ENCODE measurements around the gene CLASP1. TPM values are rescaled to one million over a fixed set of nuclear protein-coding genes. Genes with fewer than 3 reads are reported as not detected.
A peak's percentile ranks its signal among the peaks of the same experiment; 100 is the strongest.

The CLASP1 gene
- total RNA-seq, 2 experiments from 2014 or later = 64.4 to 75.9 TPM

DNA sequence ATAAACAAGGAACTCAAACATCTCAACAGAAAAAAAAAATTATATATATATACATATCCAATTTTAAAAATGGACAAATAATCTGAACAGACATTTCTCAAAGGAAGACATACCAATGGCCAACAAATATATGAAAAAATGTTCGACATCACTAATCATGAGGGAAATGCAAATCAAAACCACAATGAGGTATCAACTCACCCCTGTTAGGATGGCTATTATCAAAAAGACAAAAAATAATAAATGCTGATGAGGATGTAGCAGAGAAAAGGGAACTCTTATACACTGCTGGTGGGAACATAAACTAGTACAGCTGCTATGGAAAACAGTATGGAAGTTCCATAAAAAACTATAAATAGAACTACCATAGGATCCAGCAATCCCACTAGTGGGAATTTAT lies 46.1 kb downstream of the CLASP1 start:
- DNase-seq (no peak), ATAC-seq (ENCODE audit: low read depth) (no peak)
- POLR2A ChIA-PET = no interaction called here
- Mint-ChIP-seq H3K27ac (no peak overlapping the region), H3K9me3 (no peaks in the 10 kb centered on the region), H3K36me3 (peaks cover 42% of the 10 kb centered on the region), H3K4me1 (peaks cover 20% of the 10 kb centered on the region), H3K4me3 (no peak overlapping the region), H3K27me3 (no peaks in the 10 kb centered on the region)

DNA sequence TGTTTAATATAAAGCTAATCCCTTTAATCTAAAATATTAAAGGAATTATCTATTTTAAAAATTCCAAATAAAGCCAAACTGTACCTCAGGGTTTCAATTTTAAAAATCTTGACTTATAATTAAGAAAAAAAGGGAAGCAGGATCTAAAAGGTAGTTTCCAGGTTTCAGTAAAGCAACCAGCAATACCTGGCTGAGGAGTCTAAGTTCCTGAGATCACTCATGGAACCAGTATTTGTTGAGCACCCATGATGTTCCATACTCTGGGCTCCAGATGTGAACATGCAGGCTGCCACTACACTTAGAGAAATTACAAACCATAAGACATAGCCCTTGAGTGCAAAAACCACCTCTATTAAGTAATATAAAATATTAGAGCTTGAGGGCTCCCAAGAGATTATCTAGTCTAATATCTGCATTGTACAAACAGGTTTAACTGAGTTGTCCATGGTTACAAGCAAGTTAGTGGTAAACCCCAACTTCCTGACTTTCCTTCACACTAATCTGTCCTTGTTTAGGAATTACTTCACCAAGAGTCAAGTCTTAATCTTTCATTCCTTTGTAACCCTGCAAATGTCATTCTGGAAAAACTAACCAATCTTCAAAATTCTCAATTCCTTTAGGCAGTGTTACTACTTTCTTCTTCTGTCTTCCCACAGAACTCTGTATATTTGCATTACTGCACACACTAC lies 49.2 kb downstream of the CLASP1 start:
- H3K4me1 Mint-ChIP-seq = peaks cover 42% of the 10 kb centered on the region
- H3K36me3 Mint-ChIP-seq = peaks cover 30% of the 10 kb centered on the region
- POLR2A ChIA-PET = interaction anchor here (0.8 kb wide), 1 partner anchor 69 kb away, joined by 3 read pairs; the partner anchor contains the start of gene RNU4ATAC
- no peak overlapping the region for H3K27ac Mint-ChIP-seq
- no peaks in the 10 kb centered on the region for H3K9me3 Mint-ChIP-seq
- DNase-seq = no peak
- ATAC-seq (ENCODE audit: low read depth) = no peak
- H3K27me3 Mint-ChIP-seq = no peaks in the 10 kb centered on the region
- no peak overlapping the region for H3K4me3 Mint-ChIP-seq

DNA sequence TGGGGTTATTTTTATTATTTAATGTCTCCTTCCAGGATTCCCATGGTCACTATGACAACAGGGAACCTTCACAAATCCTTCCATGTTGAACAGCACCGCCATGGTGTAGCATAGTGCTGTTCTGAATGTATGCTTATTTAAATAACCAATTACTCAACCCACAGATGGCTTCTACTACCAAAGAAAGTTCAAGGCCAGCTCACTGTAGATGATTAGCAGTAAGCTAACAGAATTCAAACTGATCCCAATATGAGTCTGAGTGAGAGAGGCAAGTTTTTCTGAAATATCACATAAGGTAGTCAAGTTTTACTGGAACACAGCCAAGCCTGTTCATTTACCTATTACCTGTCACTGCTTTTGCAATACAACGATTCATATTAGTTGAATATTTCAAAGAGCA lies 51.2 kb downstream of the CLASP1 start:
- ATAC-seq (ENCODE audit: low read depth) (no peak), DNase-seq (no peak)
- POLR2A ChIA-PET = interaction anchor here (0.6 kb wide), 1 partner anchor 67 kb away, joined by 3 read pairs; the partner anchor contains the start of gene RNU4ATAC
- Mint-ChIP-seq H3K4me3 (no peak overlapping the region), H3K9me3 (no peaks in the 10 kb centered on the region), H3K4me1 (peaks cover 42% of the 10 kb centered on the region), H3K27me3 (no peaks in the 10 kb centered on the region), H3K27ac (no peak overlapping the region), H3K36me3 (peaks cover 16% of the 10 kb centered on the region)

GRCh38 chr2:121596221-121597080 lies 52.8 kb downstream of the CLASP1 start:
- POLR2A ChIA-PET = interaction anchor here (0.9 to 2.2 kb wide), 4 partner anchors 53 to 122 kb away, joined by 3 to 20 read pairs (median 9); partner anchors contain the start of genes CLASP1 and RNU4ATAC
- peak overlapping the region; percentile 76 for H3K4me3 Mint-ChIP-seq

GRCh38 chr2:121595012-121595891 lies 54.0 kb downstream of the CLASP1 start:
- Mint-ChIP-seq H3K27ac (peak overlapping the region; percentile 85), H3K9me3 (no peaks in the 10 kb centered on the region), H3K36me3 (no peaks in the 10 kb centered on the region), H3K4me1 (peaks cover 30% of the 10 kb centered on the region), H3K27me3 (no peaks in the 10 kb centered on the region), H3K4me3 (no peak overlapping the region)
- POLR2A ChIA-PET = interaction anchor here (1.1 to 2.2 kb wide), 3 partner anchors 54 to 104 kb away, joined by 3 to 20 read pairs (median 15); partner anchors contain the start of genes CLASP1 and RNU4ATAC
- ATAC-seq (ENCODE audit: low read depth) (no peak), DNase-seq (no peak)

More at GRCh38 chr2:121596221-121597080, 52.8 kb downstream of the CLASP1 start:
- H3K4me1 Mint-ChIP-seq = peaks cover 35% of the 10 kb centered on the region
- H3K36me3 Mint-ChIP-seq = peaks cover 3% of the 10 kb centered on the region
- peak overlapping the region; percentile 85 for H3K27ac Mint-ChIP-seq
- no peaks in the 10 kb centered on the region for H3K27me3 Mint-ChIP-seq
- ATAC-seq (ENCODE audit: low read depth) = peak; percentile 85
- no peak for DNase-seq
- no peaks in the 10 kb centered on the region for H3K9me3 Mint-ChIP-seq

DNA sequence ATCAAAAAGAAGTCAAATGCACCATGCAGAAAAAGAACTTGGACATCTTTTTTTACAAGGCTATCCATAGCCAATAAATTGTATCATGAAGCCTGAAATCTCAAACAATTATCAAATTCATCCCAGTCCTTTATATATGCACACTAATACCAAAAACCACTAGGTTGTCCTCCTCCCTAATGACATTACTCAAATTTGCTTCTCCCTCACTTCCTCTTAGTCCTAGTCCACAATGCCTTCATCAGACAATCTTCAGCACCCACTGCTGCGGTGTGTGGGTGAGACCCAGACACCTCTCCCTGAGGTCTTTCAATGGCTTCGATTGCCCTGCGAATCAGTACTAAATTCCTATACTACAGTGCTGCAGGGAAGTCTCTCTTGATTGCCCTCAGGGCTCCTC lies 58.1 kb downstream of the CLASP1 start:
- DNase-seq = no peak
- H3K36me3 Mint-ChIP-seq = no peaks in the 10 kb centered on the region
- H3K9me3 Mint-ChIP-seq = no peaks in the 10 kb centered on the region
- no peaks in the 10 kb centered on the region for H3K27me3 Mint-ChIP-seq
- peaks cover 12% of the 10 kb centered on the region for H3K4me1 Mint-ChIP-seq
- H3K4me3 Mint-ChIP-seq = no peak overlapping the region
- POLR2A ChIA-PET = no interaction called here
- H3K27ac Mint-ChIP-seq = no peak overlapping the region
- ATAC-seq (ENCODE audit: low read depth) = no peak

DNA sequence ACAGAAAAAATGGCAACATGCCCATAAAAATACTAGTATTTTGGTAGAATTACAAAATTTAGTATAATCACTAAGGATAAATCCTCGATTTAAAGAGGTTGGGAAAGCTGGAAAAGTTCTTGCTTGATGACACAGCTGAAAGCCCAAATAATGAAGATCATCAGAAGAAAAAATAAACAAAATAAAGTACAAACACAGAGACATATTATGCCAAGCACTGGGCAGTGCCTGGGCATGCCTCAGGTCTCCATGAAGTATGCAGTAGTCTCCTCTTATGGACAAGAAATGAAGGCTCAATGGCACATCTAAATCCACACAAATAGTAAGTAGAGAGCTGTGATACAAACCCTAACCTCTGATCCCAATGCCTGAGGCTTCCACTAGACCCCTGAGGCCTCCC lies 60.9 kb downstream of the CLASP1 start:
- peaks cover 13% of the 10 kb centered on the region for H3K4me1 Mint-ChIP-seq
- POLR2A ChIA-PET = no interaction called here
- DNase-seq (no peak), ATAC-seq (ENCODE audit: low read depth) (no peak)
- H3K4me3 Mint-ChIP-seq = no peak overlapping the region
- peaks cover 1% of the 10 kb centered on the region for H3K36me3 Mint-ChIP-seq
- H3K9me3 Mint-ChIP-seq = no peaks in the 10 kb centered on the region
- no peak overlapping the region for H3K27ac Mint-ChIP-seq
- no peaks in the 10 kb centered on the region for H3K27me3 Mint-ChIP-seq

- no peaks in the 10 kb centered on the region for H3K27me3 Mint-ChIP-seq
- H3K27ac Mint-ChIP-seq = no peak overlapping the region
- no peak overlapping the region for H3K4me3 Mint-ChIP-seq
- POLR2A ChIA-PET = interaction anchor here (0.5 to 0.7 kb wide), 2 partner anchors 13 to 57 kb away, joined by 3 read pairs; partner anchors contain the start of gene RNU4ATAC
- ATAC-seq (ENCODE audit: low read depth) (no peak), DNase-seq (no peak)
- peaks cover 16% of the 10 kb centered on the region for H3K4me1 Mint-ChIP-seq
- no peaks in the 10 kb centered on the region for H3K9me3 Mint-ChIP-seq
- peaks cover 1% of the 10 kb centered on the region for H3K36me3 Mint-ChIP-seq
These were observed 62.1 kb downstream of the CLASP1 start for GRCh38 chr2:121587131-121587530.

GRCh38 chr2:121584741-121585140 lies 64.5 kb downstream of the CLASP1 start:
- no peaks in the 10 kb centered on the region for H3K9me3 Mint-ChIP-seq
- peaks cover 1% of the 10 kb centered on the region for H3K36me3 Mint-ChIP-seq
- no peak overlapping the region for H3K27ac Mint-ChIP-seq
- ATAC-seq (ENCODE audit: low read depth) = no peak
- no peak overlapping the region for H3K4me3 Mint-ChIP-seq
- DNase-seq = no peak
- no peaks in the 10 kb centered on the region for H3K27me3 Mint-ChIP-seq
- H3K4me1 Mint-ChIP-seq = peaks cover 14% of the 10 kb centered on the region
- POLR2A ChIA-PET = no interaction called here

DNA sequence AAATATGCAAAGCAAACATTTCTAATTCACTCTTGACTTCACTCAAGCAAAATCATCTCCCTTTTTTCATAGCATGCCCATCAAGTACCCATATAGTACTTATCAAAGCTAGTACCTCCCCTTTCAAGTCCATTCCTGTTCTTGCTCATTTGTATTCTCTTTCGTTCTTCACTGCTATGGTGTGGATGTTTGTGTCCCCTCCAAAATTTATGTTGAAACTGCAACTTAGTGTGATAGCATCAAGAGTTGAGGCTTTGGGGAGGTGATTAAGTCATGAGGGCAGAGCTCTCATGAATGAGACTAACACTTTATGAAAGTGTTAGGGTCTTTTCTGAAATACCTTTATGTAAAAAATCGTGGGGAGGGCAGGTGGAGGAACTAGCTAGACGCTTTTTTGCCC lies 65.7 kb downstream of the CLASP1 start:
- Mint-ChIP-seq H3K4me1 (peaks cover 20% of the 10 kb centered on the region), H3K36me3 (peaks cover 1% of the 10 kb centered on the region), H3K9me3 (no peaks in the 10 kb centered on the region), H3K27me3 (no peaks in the 10 kb centered on the region), H3K4me3 (no peak overlapping the region), H3K27ac (no peak overlapping the region)
- DNase-seq (no peak), ATAC-seq (ENCODE audit: low read depth) (no peak)
- POLR2A ChIA-PET = no interaction called here

- POLR2A ChIA-PET = no interaction called here
- Mint-ChIP-seq H3K27ac (no peak overlapping the region), H3K36me3 (peaks cover 3% of the 10 kb centered on the region), H3K4me1 (peaks cover 20% of the 10 kb centered on the region), H3K4me3 (no peak overlapping the region), H3K27me3 (no peaks in the 10 kb centered on the region), H3K9me3 (no peaks in the 10 kb centered on the region)
- ATAC-seq (ENCODE audit: low read depth) (no peak), DNase-seq (no peak)
These were observed 67.0 kb downstream of the CLASP1 start for GRCh38 chr2:121582272-121582671.

DNA sequence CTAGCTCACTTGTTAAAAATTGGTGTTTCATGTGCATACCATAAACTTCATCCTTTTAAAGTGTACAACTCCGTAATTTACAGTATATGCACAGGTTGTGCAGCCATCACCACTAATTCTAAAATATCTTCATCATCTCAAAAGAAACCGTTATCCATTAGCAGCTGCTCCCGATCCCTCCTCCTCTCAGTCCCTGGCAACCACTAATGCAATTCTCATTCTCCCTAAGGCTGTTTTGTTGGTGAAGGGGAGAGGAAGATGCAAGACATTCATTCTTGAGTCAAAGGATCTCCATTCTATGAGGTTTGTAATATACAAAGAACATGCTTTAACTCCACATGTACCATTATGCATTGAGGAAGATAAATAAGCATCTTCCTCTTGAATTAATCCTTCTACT lies 70.0 kb downstream of the CLASP1 start:
- Mint-ChIP-seq H3K9me3 (no peaks in the 10 kb centered on the region), H3K4me1 (peaks cover 17% of the 10 kb centered on the region), H3K27me3 (no peaks in the 10 kb centered on the region), H3K4me3 (no peak overlapping the region), H3K36me3 (peaks cover 4% of the 10 kb centered on the region), H3K27ac (no peak overlapping the region)
- DNase-seq (no peak), ATAC-seq (ENCODE audit: low read depth) (no peak)
- POLR2A ChIA-PET = no interaction called here

DNA sequence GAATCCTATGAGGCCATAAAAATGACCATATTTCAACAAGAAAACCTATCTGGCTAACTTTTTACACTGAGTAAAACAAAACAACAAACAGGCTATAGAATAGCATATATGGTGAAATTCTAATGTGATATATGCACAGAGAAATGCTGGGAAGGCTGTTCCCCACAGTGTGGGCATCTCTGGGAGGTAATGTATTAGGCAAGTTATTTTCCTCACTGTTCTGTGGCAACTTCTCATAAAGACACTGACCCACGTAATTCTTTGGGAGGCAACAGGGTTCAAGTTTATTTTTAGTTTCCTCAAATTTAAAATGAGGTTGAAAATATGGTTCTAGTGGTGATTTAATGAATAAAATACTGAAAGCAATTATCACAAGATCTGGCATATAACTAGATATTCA lies 71.9 kb downstream of the CLASP1 start:
- Mint-ChIP-seq H3K4me3 (no peak overlapping the region), H3K36me3 (peaks cover 3% of the 10 kb centered on the region), H3K27ac (no peak overlapping the region)

More for the DNA sequence above, 71.9 kb downstream of the CLASP1 start:
- ATAC-seq (ENCODE audit: low read depth) = no peak
- no peaks in the 10 kb centered on the region for H3K27me3 Mint-ChIP-seq
- POLR2A ChIA-PET = interaction anchor here (0.5 kb wide), 1 partner anchor 142 kb away, joined by 3 read pairs; no protein-coding TSS in a partner anchor
- DNase-seq = no peak
- H3K4me1 Mint-ChIP-seq = peaks cover 10% of the 10 kb centered on the region
- no peaks in the 10 kb centered on the region for H3K9me3 Mint-ChIP-seq

Data from activated naive CD8-positive, alpha-beta T cell treated with anti-CD3 and anti-CD28 coated beads, Interleukin-2, amount 10 ng/mL, durations not matched to agents 7 days and 5 days (primary cell).